Muscle of back (tissue), 11 donors: ENCODE measurements around the gene USP33. TPM values are rescaled to one million over a fixed set of nuclear protein-coding genes. Genes with fewer than 3 reads are reported as not detected.
"Not testable (repeated sequence)": the region's sequence is repeated elsewhere in the genome, so short reads cannot be mapped to it uniquely, and the experiment has no call there.

ENCODE experiments used
- DNase-seq, 3 donors: peaks; one replicate each; pipeline versions ENCODE4 v3.0.0 to v3.0.0-alpha.2; 2013
- polyA plus RNA-seq, 10 donors: library from polyadenylated mRNA; unstranded; fragments of 120-200 nt; gene quantifications; one replicate each; pipeline ENCODE4 v1.2.1, GENCODE V29; 2013; ENCODE audit not compliant: insufficient read length in 10 of 10

Gene USP33
- polyA plus RNA-seq, 10 donors = 25.5 to 48.0 (median 36.4) TPM

DNA sequence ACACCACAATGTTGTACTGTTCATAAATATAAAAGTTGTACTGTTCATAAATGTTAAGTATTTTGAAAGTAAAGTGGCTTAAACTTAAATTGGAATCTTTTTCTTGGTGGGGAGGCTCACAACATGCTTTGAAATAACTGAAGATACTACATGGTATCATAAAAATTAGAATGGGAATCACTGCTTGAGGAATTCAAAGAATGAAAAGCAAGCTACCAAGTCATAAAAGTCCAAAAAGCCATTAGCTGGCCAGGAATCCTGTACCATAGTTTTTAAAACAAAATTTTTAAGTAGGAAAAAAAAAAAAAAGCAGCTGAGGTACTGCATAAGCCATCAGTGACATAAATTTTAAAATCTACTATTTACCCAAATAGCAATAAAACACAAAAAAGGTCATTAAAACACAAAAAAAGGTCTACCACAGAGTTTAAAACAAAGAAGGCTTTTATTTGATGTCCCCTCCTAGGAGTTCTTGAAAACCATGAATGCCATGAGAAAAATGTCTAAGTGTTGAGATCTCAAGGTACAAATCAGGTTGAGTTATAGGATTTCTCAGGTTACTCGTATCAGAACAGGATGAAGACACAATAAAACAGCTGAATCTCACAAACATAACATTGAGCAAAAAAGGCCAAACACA lies 85.8 kb downstream of the USP33 start:
- no peak for DNase-seq

DNA sequence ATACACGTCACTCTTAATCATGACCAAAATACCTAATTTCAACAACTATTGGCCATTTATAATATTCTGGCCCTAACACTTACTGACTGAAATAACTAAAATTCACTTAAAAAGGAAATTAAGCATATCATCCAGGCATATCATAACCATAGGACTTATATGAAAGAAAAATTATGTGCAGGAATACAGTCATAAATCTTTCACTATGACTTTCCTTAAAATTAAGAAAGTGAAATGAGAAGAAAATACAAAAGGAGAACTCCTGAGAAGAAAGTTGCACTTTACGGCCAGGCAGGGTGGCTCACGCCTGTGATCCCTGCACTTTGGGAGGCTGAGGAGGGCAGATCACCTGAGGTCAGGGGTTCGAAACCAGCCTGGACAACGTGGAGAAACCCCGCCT lies 86.6 kb downstream of the USP33 start:
- DNase-seq = no peak

GRCh38 chr1:77672374-77672773 lies 87.3 kb downstream of the USP33 start:
- DNase-seq = no peak

GRCh38 chr1:77671836-77672235 lies 87.8 kb downstream of the USP33 start:
- DNase-seq = no peak

- DNase-seq = no peak
Measured at GRCh38 chr1:77670330-77670729, 89.3 kb downstream of the USP33 start.

GRCh38 chr1:77668924-77669449 lies 90.7 kb downstream of the USP33 start:
- DNase-seq = no peak

GRCh38 chr1:77664939-77665516 lies 94.6 kb downstream of the USP33 start:
- DNase-seq = no peak

DNA sequence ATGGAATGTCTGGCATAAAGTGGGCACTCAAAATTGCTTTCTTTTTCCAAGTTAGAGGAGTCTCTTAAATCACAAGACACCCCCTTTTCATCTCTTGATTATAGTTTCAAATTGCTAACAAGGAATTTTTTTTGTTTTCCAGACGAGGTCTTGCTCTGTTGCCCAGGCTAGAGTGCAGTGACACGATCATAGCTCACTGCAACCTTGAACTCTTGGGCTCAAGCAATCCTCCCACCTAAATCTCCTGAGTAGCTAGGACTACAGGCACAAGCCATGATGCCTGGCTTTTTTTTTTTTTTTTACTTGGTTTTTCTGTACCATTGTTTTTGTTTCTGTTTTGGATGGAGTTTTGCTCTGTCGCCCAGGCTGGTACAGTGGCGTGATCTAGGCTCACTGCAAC lies 98.0 kb downstream of the USP33 start:
- no peak for DNase-seq

- no peak for DNase-seq
Measured at GRCh38 chr1:77659879-77660593, 99.6 kb downstream of the USP33 start.

DNA sequence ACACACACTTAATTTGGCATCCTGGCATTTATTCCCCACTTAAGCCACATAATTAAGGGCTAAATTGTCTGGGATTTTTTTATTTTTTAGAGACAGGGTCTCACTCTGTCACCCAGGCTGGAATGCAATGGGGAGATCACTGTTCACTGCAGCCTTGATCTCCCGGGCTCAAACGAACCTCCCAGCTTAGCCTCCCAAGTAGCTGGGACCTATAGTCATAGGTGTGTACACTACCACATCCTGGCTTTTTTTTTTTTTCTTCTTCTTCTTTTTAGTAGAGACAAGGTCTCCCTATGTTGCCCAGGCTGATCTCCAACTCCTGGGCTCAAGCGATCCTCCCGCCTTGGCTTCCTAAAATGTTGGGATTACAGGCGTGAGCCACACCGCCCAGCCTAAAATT lies 101.4 kb downstream of the USP33 start:
- DNase-seq = no peak

DNA sequence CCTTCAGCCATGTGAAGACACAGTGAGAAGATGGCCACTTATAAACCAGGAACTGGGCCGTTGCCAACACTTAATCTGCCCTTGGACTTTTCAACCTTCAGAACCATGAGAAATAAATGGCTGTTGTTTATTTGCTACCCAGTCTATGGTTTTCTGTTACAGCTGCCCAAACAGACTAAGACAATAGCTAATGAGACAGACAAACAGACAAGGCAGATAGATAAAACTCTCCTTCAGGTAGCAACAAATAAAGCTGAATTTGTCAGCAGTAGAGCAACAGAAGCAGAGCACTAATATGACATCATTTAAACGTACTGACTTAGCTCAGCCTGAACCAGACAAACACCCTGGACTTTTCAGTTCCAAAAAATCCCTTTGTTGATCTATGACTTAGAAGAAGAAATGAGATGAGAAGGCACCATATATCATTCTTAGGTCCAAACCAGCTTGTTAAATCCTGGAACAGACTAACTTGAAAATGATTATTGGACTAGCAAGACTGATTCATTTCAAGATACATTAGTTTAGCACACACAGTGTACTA lies 104.1 kb downstream of the USP33 start:
- DNase-seq = no peak

GRCh38 chr1:77652970-77653516 lies 106.6 kb downstream of the USP33 start:
- no peak for DNase-seq

DNA sequence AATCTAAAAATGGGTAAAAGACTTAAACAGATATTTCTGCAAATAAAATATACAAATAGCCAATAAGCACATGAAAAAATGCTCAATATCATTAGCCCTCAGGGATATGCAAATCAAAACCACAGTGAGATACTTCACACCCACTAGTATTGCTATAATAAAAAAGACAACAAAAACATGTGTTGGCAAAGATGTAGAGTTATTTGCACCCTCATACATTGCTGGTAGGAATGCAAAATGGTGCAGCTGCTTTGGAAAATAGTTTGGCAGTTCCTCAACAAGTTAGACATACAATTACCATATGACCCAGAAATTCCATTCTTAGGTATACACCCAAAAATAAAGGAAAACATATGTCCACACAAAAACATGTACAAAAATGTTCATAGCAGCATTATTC lies 107.4 kb downstream of the USP33 start:
- peak; percentile 22 to 65 (median 63) for DNase-seq

GRCh38 chr1:77649127-77649526 lies 110.5 kb downstream of the USP33 start:
- DNase-seq = no peak

GRCh38 chr1:77646224-77646623 lies 113.4 kb downstream of the USP33 start:
- DNase-seq = not testable (repeated sequence)

Other genes with a start within 250 kb of the USP33 start
- gene ZZZ3, start 77.2 kb downstream of the USP33 start, polyA plus RNA-seq = 10 to 100 TPM; 26.3 to 40.8 (median 35.7) TPM
- gene MIGA1, start 19.8 kb upstream of the USP33 start, polyA plus RNA-seq = 10 to 100 TPM in 6 of 10 donors, 1 to 10 TPM in 4; 7.7 to 14.8 (median 11.0) TPM
- gene NEXN, start 128.8 kb upstream of the USP33 start, polyA plus RNA-seq = 100 to 1,000 TPM; 156 to 388 (median 225) TPM
- gene FUBP1, start 219.2 kb upstream of the USP33 start, polyA plus RNA-seq = 100 to 1,000 TPM; 124 to 222 (median 175) TPM
- 10 to 100 TPM; 56.4 to 95.7 (median 76.8) TPM for gene DNAJB4, start 245.1 kb upstream of the USP33 start, polyA plus RNA-seq